ENCODE measurements around the gene FRK. TPM values are rescaled to one million over a fixed set of nuclear protein-coding genes. Genes with fewer than 3 reads are reported as not detected.

The FRK gene
- total RNA-seq, 1 donor from 2014 or later, result 0.77 TPM

GRCh38 chr6:116033687-116034303 is 26.9 kb downstream of the FRK start:
- Histone ChIP-seq H3K27ac (ENCODE audit: low read depth, low read length) (no peak overlapping the region), H2AFZ (ENCODE audit: low read depth, low read length) (no peak overlapping the region), H3K4me3 (ENCODE audit: insufficient read depth, low read depth, low read length) (no peak overlapping the region), H3K9me3 (ENCODE audit: insufficient read depth, low read depth, low read length) (no peaks in the 10 kb centered on the region), H3K4me1 (ENCODE audit: insufficient read depth, low read length) (peaks cover 6% of the 10 kb centered on the region), H3K4me2 (ENCODE audit: low read length) (no peak overlapping the region), H3K9ac (ENCODE audit: low read length) (no peak overlapping the region), H3K36me3 (ENCODE audit: insufficient read depth, low read length) (no peaks in the 10 kb centered on the region), H3K79me2 (ENCODE audit: insufficient read depth, low read length) (no peaks in the 10 kb centered on the region), H3K27me3 (ENCODE audit: insufficient read depth, low read length) (no peaks in the 10 kb centered on the region), H4K20me1 (ENCODE audit: insufficient read depth, low read length) (no peaks in the 10 kb centered on the region)
- no peak for TF ChIP-seq EZH2 (IDR thresholded peaks at IDR 0.05; ENCODE audit: insufficient read depth, low read length)
- Mint-ChIP-seq H3K4me3 (ENCODE audit: unreplicated experiment) (no peak overlapping the region), H3K36me3 (ENCODE audit: low read depth, unreplicated experiment) (no peaks in the 10 kb centered on the region), H3K27me3 (ENCODE audit: low read depth, unreplicated experiment) (no peaks in the 10 kb centered on the region), H3K4me1 (ENCODE audit: low read depth, unreplicated experiment) (peaks cover 10% of the 10 kb centered on the region), H3K9me3 (ENCODE audit: unreplicated experiment) (no peaks in the 10 kb centered on the region), H3K27ac (ENCODE audit: unreplicated experiment) (peak overlapping the region; percentile 13)
- DNase-seq (ENCODE audit: low read depth), result no peak
- no peak for FAIRE-seq

GRCh38 chr6:116030770-116031169 is 29.9 kb downstream of the FRK start:
- H3K27ac Mint-ChIP-seq (ENCODE audit: unreplicated experiment), result no peak overlapping the region
- H3K27me3 Mint-ChIP-seq (ENCODE audit: low read depth, unreplicated experiment), result no peaks in the 10 kb centered on the region
- no peak overlapping the region for H3K9ac ChIP-seq (ENCODE audit: low read length)
- no peaks in the 10 kb centered on the region for H3K27me3 ChIP-seq (ENCODE audit: insufficient read depth, low read length)
- no peaks in the 10 kb centered on the region for H3K9me3 ChIP-seq (ENCODE audit: insufficient read depth, low read depth, low read length)
- no peak overlapping the region for H3K27ac ChIP-seq (ENCODE audit: low read depth, low read length)
- no peak overlapping the region for H3K4me3 ChIP-seq (ENCODE audit: insufficient read depth, low read depth, low read length)
- H4K20me1 ChIP-seq (ENCODE audit: insufficient read depth, low read length), result no peaks in the 10 kb centered on the region
- FAIRE-seq (no peak), DNase-seq (ENCODE audit: low read depth) (no peak)
- no peak overlapping the region for H2AFZ ChIP-seq (ENCODE audit: low read depth, low read length)
- no peaks in the 10 kb centered on the region for H3K79me2 ChIP-seq (ENCODE audit: insufficient read depth, low read length)
- H3K4me2 ChIP-seq (ENCODE audit: low read length), result no peak overlapping the region
- no peak overlapping the region for H3K4me3 Mint-ChIP-seq (ENCODE audit: unreplicated experiment)
- H3K4me1 ChIP-seq (ENCODE audit: insufficient read depth, low read length), result peaks cover 6% of the 10 kb centered on the region
- H3K36me3 ChIP-seq (ENCODE audit: insufficient read depth, low read length), result no peaks in the 10 kb centered on the region
- H3K4me1 Mint-ChIP-seq (ENCODE audit: low read depth, unreplicated experiment), result peaks cover 9% of the 10 kb centered on the region
- H3K36me3 Mint-ChIP-seq (ENCODE audit: low read depth, unreplicated experiment), result no peaks in the 10 kb centered on the region
- no peak for TF ChIP-seq EZH2 (IDR thresholded peaks at IDR 0.05; ENCODE audit: insufficient read depth, low read length)
- TF ChIP-seq CTCF (IDR thresholded peaks at IDR 0.05; ENCODE audit: insufficient read depth, low read depth, low read length), result no peak
- H3K9me3 Mint-ChIP-seq (ENCODE audit: unreplicated experiment), result no peaks in the 10 kb centered on the region

GRCh38 chr6:116029535-116029934 is 31.2 kb downstream of the FRK start:
- H3K27me3 Mint-ChIP-seq (ENCODE audit: low read depth, unreplicated experiment), result no peaks in the 10 kb centered on the region

More at GRCh38 chr6:116029535-116029934, 31.2 kb downstream of the FRK start:
- Mint-ChIP-seq H3K36me3 (ENCODE audit: low read depth, unreplicated experiment) (no peaks in the 10 kb centered on the region), H3K4me3 (ENCODE audit: unreplicated experiment) (no peak overlapping the region), H3K9me3 (ENCODE audit: unreplicated experiment) (no peaks in the 10 kb centered on the region), H3K27ac (ENCODE audit: unreplicated experiment) (no peak overlapping the region), H3K4me1 (ENCODE audit: low read depth, unreplicated experiment) (peaks cover 8% of the 10 kb centered on the region)
- no peaks in the 10 kb centered on the region for H3K36me3 ChIP-seq (ENCODE audit: insufficient read depth, low read length)
- H3K9ac ChIP-seq (ENCODE audit: low read length), result no peak overlapping the region
- H3K79me2 ChIP-seq (ENCODE audit: insufficient read depth, low read length), result no peaks in the 10 kb centered on the region
- no peak overlapping the region for H2AFZ ChIP-seq (ENCODE audit: low read depth, low read length)
- TF ChIP-seq CTCF (IDR thresholded peaks at IDR 0.05; ENCODE audit: insufficient read depth, low read depth, low read length), result no peak
- no peak for TF ChIP-seq EZH2 (IDR thresholded peaks at IDR 0.05; ENCODE audit: insufficient read depth, low read length)
- H3K27ac ChIP-seq (ENCODE audit: low read depth, low read length), result no peak overlapping the region
- H3K27me3 ChIP-seq (ENCODE audit: insufficient read depth, low read length), result no peaks in the 10 kb centered on the region
- H3K4me1 ChIP-seq (ENCODE audit: insufficient read depth, low read length), result peaks cover 6% of the 10 kb centered on the region
- no peak for FAIRE-seq
- DNase-seq (ENCODE audit: low read depth), result no peak
- H3K9me3 ChIP-seq (ENCODE audit: insufficient read depth, low read depth, low read length), result no peaks in the 10 kb centered on the region
- no peak overlapping the region for H3K4me2 ChIP-seq (ENCODE audit: low read length)
- H4K20me1 ChIP-seq (ENCODE audit: insufficient read depth, low read length), result no peaks in the 10 kb centered on the region
- H3K4me3 ChIP-seq (ENCODE audit: insufficient read depth, low read depth, low read length), result no peak overlapping the region
